ENCODE measurements around the gene KDM4C. TPM values are rescaled to one million over a fixed set of nuclear protein-coding genes. Genes with fewer than 3 reads are reported as not detected.

KDM4C gene
- total and polyA plus RNA-seq, 2 donors (not counting 1 experiment from before 2014, with no cell fraction given): 49.7 to 141 TPM

DNA sequence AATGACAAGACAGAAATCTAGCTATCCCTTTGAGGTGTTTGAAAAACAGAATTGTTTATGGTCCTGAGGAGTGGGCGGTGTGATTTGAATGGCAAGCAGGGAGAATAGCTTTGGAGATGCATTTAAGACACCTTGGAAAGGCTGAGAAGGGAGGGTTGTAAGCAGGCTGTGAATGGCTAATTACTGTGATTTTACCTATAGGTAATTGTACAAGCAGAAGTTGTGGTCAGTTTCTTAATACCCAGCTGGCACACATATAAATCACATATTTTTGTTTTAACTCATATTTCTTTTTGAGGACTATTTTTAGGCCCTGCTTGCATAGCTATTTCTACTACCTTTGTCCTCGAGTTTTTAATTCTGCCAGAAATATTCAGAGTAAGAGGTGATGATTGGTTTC lies 248.6 kb downstream of the KDM4C start:
- Mint-ChIP-seq H3K4me3 (no peak overlapping the region), H3K27me3 (no peaks in the 10 kb centered on the region), H3K4me1 (no peaks in the 10 kb centered on the region), H3K27ac (no peak overlapping the region), H3K9me3 (ENCODE audit: insufficient read depth) (no peaks in the 10 kb centered on the region)
- no peak overlapping the region for H3K27ac ChIP-seq (ENCODE audit: low read length in 2 of 2)
- peaks cover 17 to 64% of the 10 kb centered on the region in 2 experiments for H3K36me3 ChIP-seq (replicated peaks in 1 of 2; ENCODE audit: control extremely low read depth in 1 of 2, control insufficient read depth in 1 of 2, extremely low read depth in 1 of 2, insufficient read depth in 2 of 2, low read length in 1 of 2)
- H3K9ac ChIP-seq (ENCODE audit: low read length): no peak overlapping the region
- ChIA-PET CTCF (no interaction called here), POLR2A (no interaction called here)
- no peak for DNase-seq
- H3K9me3 ChIP-seq (ENCODE audit: control extremely low read depth in 1 of 3, control insufficient read depth in 2 of 3, insufficient read depth in 1 of 3, low read length in 2 of 3): peaks cover 4 to 9% (median 7%) of the 10 kb centered on the region in 3 donors
- H3K79me2 ChIP-seq (ENCODE audit: control insufficient read depth, insufficient read depth, low read length): no peaks in the 10 kb centered on the region
- no peaks in the 10 kb centered on the region for H3K27me3 ChIP-seq (replicated peaks in 1 of 4; ENCODE audit: control extremely low read depth in 1 of 4, control insufficient read depth in 3 of 4, insufficient read depth in 4 of 4, low read length in 3 of 4)
- no peak overlapping the region for H2AFZ ChIP-seq (ENCODE audit: insufficient read depth, low read depth, low read length, poor library complexity, severe bottlenecking)
- no peaks in the 10 kb centered on the region for H4K20me1 ChIP-seq (ENCODE audit: control insufficient read depth, insufficient read depth, low read length, poor library complexity, severe bottlenecking)
- H3K4me2 ChIP-seq (replicated peaks; ENCODE audit: low read depth, low read length, poor library complexity, severe bottlenecking): no peak overlapping the region
- 100% methylated on average over 1 of the region's 2 CpGs for WGBS (ENCODE audit: insufficient coverage)
- H3K4me1 ChIP-seq (ENCODE audit: control insufficient read depth in 2 of 2, insufficient read depth in 2 of 2, low read length in 2 of 2): no peaks in the 10 kb centered on the region
- TF ChIP-seq, protein P1, sequence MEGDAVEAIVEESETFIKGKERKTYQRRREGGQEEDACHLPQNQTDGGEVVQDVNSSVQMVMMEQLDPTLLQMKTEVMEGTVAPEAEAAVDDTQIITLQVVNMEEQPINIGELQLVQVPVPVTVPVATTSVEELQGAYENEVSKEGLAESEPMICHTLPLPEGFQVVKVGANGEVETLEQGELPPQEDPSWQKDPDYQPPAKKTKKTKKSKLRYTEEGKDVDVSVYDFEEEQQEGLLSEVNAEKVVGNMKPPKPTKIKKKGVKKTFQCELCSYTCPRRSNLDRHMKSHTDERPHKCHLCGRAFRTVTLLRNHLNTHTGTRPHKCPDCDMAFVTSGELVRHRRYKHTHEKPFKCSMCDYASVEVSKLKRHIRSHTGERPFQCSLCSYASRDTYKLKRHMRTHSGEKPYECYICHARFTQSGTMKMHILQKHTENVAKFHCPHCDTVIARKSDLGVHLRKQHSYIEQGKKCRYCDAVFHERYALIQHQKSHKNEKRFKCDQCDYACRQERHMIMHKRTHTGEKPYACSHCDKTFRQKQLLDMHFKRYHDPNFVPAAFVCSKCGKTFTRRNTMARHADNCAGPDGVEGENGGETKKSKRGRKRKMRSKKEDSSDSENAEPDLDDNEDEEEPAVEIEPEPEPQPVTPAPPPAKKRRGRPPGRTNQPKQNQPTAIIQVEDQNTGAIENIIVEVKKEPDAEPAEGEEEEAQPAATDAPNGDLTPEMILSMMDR (IDR thresholded peaks at IDR 0.05): no peak
- no peak for TF ChIP-seq EZH2 (IDR thresholded peaks at IDR 0.05; ENCODE audit: borderline replicate concordance, insufficient read depth, low read depth, low read length, poor library complexity, severe bottlenecking)
- H3K4me3 ChIP-seq (ENCODE audit: control extremely low read depth in 1 of 5, extremely low read depth in 1 of 5, insufficient read depth in 1 of 5, low read depth in 2 of 5, low read length in 4 of 5): no peak overlapping the region
- ATAC-seq (ENCODE audit: low read depth): no peak
- intact Hi-C loops (cut with micrococcal nuclease): no loop called here

DNA sequence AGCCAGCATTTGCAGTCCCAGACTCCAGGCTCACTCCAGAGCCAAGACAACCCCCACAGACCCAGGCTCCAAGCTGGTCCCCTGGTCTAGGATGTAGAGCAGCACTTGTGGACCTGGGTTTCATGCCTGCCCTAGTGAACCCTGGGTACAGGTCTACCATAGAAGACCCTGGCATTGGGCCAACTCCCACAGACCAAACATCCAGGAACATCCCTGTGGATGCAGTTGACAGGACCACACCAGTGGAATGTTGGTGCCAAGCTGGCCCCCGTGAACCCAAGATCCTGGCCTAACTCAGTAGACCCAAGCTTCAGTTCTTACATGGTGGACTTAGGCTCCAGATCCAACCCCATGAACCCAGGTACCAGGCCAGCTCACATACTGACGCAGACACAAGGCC lies 250.6 kb downstream of the KDM4C start:
- whole genome bisulfite sequencing (ENCODE audit: insufficient coverage): 43% methylated on average over 2 of the region's 2 CpGs
- DNase-seq: no peak
- Histone ChIP-seq H3K4me2 (replicated peaks; ENCODE audit: low read depth, low read length, poor library complexity, severe bottlenecking) (no peak overlapping the region), H3K27ac (ENCODE audit: low read length in 2 of 2) (no peak overlapping the region), H3K4me3 (ENCODE audit: control extremely low read depth in 1 of 5, extremely low read depth in 1 of 5, insufficient read depth in 1 of 5, low read depth in 2 of 5, low read length in 4 of 5) (no peak overlapping the region), H3K9me3 (ENCODE audit: control extremely low read depth in 1 of 3, control insufficient read depth in 2 of 3, insufficient read depth in 1 of 3, low read length in 2 of 3) (peaks cover 4 to 9% (median 7%) of the 10 kb centered on the region in 3 donors), H3K4me1 (ENCODE audit: control insufficient read depth in 2 of 2, insufficient read depth in 2 of 2, low read length in 2 of 2) (no peaks in the 10 kb centered on the region), H3K9ac (ENCODE audit: low read length) (no peak overlapping the region), H4K20me1 (ENCODE audit: control insufficient read depth, insufficient read depth, low read length, poor library complexity, severe bottlenecking) (no peaks in the 10 kb centered on the region), H3K79me2 (ENCODE audit: control insufficient read depth, insufficient read depth, low read length) (no peaks in the 10 kb centered on the region), H3K36me3 (replicated peaks in 1 of 2; ENCODE audit: control extremely low read depth in 1 of 2, control insufficient read depth in 1 of 2, extremely low read depth in 1 of 2, insufficient read depth in 2 of 2, low read length in 1 of 2) (peaks cover 13 to 61% of the 10 kb centered on the region in 2 experiments), H2AFZ (ENCODE audit: insufficient read depth, low read depth, low read length, poor library complexity, severe bottlenecking) (no peak overlapping the region), H3K27me3 (replicated peaks in 1 of 4; ENCODE audit: control extremely low read depth in 1 of 4, control insufficient read depth in 3 of 4, insufficient read depth in 4 of 4, low read length in 3 of 4) (no peaks in the 10 kb centered on the region)
- Mint-ChIP-seq H3K4me1 (no peaks in the 10 kb centered on the region), H3K9me3 (ENCODE audit: insufficient read depth) (no peaks in the 10 kb centered on the region), H3K27ac (no peak overlapping the region), H3K27me3 (no peaks in the 10 kb centered on the region), H3K4me3 (no peak overlapping the region)
- CTCF ChIA-PET: no interaction called here
- no peak for ATAC-seq (ENCODE audit: low read depth)
- POLR2A ChIA-PET: no interaction called here
- intact Hi-C loops (cut with micrococcal nuclease): no loop called here
- no peak for TF ChIP-seq EZH2 (IDR thresholded peaks at IDR 0.05; ENCODE audit: borderline replicate concordance, insufficient read depth, low read depth, low read length, poor library complexity, severe bottlenecking)
- TF ChIP-seq, protein P1 (IDR thresholded peaks at IDR 0.05): no peak
